Measurements from ENCODE around the gene IMMT.

DNA sequence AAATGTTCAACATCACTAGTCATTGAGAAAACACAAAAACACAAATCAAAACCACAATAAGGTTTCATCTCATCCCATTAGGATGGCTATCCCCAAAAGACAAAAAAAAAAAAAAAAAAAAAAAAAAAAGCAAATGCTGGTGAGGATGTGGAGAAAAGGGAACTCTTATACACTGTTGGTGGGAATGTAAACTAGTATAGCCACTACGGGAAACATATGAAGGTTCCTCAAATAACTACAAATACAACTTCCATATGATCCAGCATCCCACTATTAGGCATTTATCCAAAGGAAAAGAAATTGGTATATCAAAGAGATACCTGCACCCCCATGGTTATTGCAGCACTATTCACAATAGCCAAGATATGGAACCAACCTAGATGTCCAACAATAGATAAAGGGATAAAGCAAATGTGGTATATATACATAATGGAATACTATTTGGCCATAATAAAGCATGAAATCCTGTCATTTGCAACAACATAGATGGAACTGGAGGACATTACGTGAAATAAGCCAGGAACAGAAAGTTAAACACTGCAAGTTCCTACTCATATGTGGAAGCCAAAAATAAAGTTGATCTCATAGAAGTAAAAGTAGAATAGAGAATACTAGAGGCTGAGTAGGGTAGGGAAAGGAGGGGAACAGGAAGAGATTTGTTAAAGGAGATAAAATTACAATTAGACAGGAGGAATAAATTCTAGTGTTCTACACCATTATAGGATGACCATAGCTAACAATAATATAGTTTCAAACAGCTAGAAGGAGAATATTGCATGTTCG lies 98.0 kb downstream of the IMMT start:
- no peak for TF ChIP-seq POLR2A (IDR thresholded peaks at IDR 0.05)
- TF ChIP-seq, protein P1, sequence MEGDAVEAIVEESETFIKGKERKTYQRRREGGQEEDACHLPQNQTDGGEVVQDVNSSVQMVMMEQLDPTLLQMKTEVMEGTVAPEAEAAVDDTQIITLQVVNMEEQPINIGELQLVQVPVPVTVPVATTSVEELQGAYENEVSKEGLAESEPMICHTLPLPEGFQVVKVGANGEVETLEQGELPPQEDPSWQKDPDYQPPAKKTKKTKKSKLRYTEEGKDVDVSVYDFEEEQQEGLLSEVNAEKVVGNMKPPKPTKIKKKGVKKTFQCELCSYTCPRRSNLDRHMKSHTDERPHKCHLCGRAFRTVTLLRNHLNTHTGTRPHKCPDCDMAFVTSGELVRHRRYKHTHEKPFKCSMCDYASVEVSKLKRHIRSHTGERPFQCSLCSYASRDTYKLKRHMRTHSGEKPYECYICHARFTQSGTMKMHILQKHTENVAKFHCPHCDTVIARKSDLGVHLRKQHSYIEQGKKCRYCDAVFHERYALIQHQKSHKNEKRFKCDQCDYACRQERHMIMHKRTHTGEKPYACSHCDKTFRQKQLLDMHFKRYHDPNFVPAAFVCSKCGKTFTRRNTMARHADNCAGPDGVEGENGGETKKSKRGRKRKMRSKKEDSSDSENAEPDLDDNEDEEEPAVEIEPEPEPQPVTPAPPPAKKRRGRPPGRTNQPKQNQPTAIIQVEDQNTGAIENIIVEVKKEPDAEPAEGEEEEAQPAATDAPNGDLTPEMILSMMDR (IDR thresholded peaks at IDR 0.05): no peak

All from tibial nerve (tissue), 3 donors.